HepG2 (cell line): ENCODE data around the gene GBE1. TPM values are rescaled to one million over a fixed set of nuclear protein-coding genes. Genes with fewer than 3 reads are reported as not detected.
A peak's percentile ranks its signal among the peaks of the same experiment; 100 is the strongest.

Experiments
- ATF1 ChIP-seq: IDR thresholded peaks from 2 replicates; pipeline ENCODE4 v1.6.1; 2016; ENCODE audit warnings: mild to moderate bottlenecking, control low read depth
- BRD4 ChIP-seq: sonication (generic); formaldehyde crosslinking; IDR thresholded peaks from 2 replicates; pipeline ENCODE4 v1.4.0; 2020; ENCODE audit warnings: missing genetic modification reagents
- HMGA1 ChIP-seq: sonication (generic); formaldehyde crosslinking; conservative IDR thresholded peaks from 2 replicates; pipeline ENCODE4 v1.4.0; 2020; ENCODE audit warnings: missing genetic modification reagents
- KDM6A ChIP-seq: IDR thresholded peaks from 2 replicates; pipeline ENCODE4 v1.6.1; 2016; ENCODE audit warnings: low read depth
- MYPOP ChIP-seq: sonication (generic); formaldehyde crosslinking; IDR thresholded peaks from 2 replicates; pipeline ENCODE4 v1.8.1; 2023; ENCODE audit warnings: mild to moderate bottlenecking, moderate library complexity, missing genetic modification reagents
- NFKBIZ ChIP-seq: IDR thresholded peaks from 2 replicates; pipeline ENCODE4 v1.6.1; 2018; ENCODE audit warnings: missing genetic modification reagents, missing compliant biosample characterization
- PAF1 ChIP-seq: IDR thresholded peaks from 2 replicates; pipeline ENCODE4 v1.6.1; 2016; ENCODE audit warnings: missing genetic modification reagents, missing compliant biosample characterization
- PLRG1 ChIP-seq: fragments of 450-650 bp; conservative IDR thresholded peaks from 2 replicates; pipeline ENCODE4 v1.6.1; 2016
- REST ChIP-seq, 2 experiments: IDR thresholded peaks; 2 replicates each; pipeline ENCODE4 v1.6.1; 2011 to 2012; ENCODE audit warnings: low read length in 2 of 2, borderline replicate concordance in 1 of 2, low read depth in 1 of 2, mild to moderate bottlenecking in 1 of 2, moderate library complexity in 1 of 2
- SMAD1 ChIP-seq: sonication (generic); formaldehyde crosslinking; IDR thresholded peaks from 2 replicates; pipeline ENCODE4 v1.4.0; 2020; ENCODE audit warnings: missing genetic modification reagents, low read depth, mild to moderate bottlenecking, borderline replicate concordance
- SMAD3 ChIP-seq: sonication (generic); formaldehyde crosslinking; IDR thresholded peaks from 2 replicates; pipeline ENCODE4 v1.4.0; 2020; ENCODE audit warnings: missing genetic modification reagents
- YY1 ChIP-seq: IDR thresholded peaks from 2 replicates; pipeline ENCODE4 v1.6.1; 2011; ENCODE audit warnings: low read length, low read depth, moderate library complexity, mild to moderate bottlenecking; ENCODE audit not compliant: insufficient read depth, insufficient replicate concordance
- ZBTB7A ChIP-seq: sonication (generic); formaldehyde crosslinking; IDR thresholded peaks from 2 replicates; pipeline ENCODE4 v1.8.0; 2022; ENCODE audit warnings: mild to moderate bottlenecking, missing genetic modification reagents
- ZFP37 ChIP-seq: sonication (generic); formaldehyde crosslinking; IDR thresholded peaks from 2 replicates; pipeline ENCODE4 v1.4.0; 2020; ENCODE audit warnings: missing genetic modification reagents, borderline replicate concordance
- ZFP62 ChIP-seq: sonication (generic); formaldehyde crosslinking; IDR thresholded peaks from 2 replicates; pipeline ENCODE4 v1.4.0; 2020; ENCODE audit warnings: missing genetic modification reagents
- ZNF276 ChIP-seq: sonication (generic); formaldehyde crosslinking; IDR thresholded peaks from 2 replicates; pipeline ENCODE4 v1.4.0; 2020; ENCODE audit warnings: mild to moderate bottlenecking, low read depth, missing genetic modification reagents
- ZNF335 ChIP-seq: sonication (generic); formaldehyde crosslinking; IDR thresholded peaks from 2 replicates; pipeline ENCODE4 v1.4.0; 2020; ENCODE audit warnings: missing genetic modification reagents
- ZNF496 ChIP-seq: sonication (generic); formaldehyde crosslinking; IDR thresholded peaks from 2 replicates; pipeline ENCODE4 v1.8.1; 2023; ENCODE audit warnings: mild to moderate bottlenecking, moderate library complexity, missing genetic modification reagents; ENCODE audit not compliant: insufficient replicate concordance
- ZNF569 ChIP-seq: sonication (generic); formaldehyde crosslinking; IDR thresholded peaks from 2 replicates; pipeline ENCODE4 v1.5.0; 2020; ENCODE audit warnings: mild to moderate bottlenecking, missing genetic modification reagents, moderate library complexity, borderline replicate concordance
- ZNF580 ChIP-seq: IDR thresholded peaks from 2 replicates; pipeline ENCODE4 v1.6.1; 2016; ENCODE audit warnings: low read depth, borderline replicate concordance
- ZNF782 ChIP-seq: sonication (generic); formaldehyde crosslinking; IDR thresholded peaks from 2 replicates; pipeline ENCODE4 v1.4.0; 2020; ENCODE audit warnings: missing genetic modification reagents, mild to moderate bottlenecking, borderline replicate concordance
- ZNF792 ChIP-seq: IDR thresholded peaks from 2 replicates; pipeline ENCODE4 v1.6.1; 2016
- ZNF816 ChIP-seq: sonication (generic); formaldehyde crosslinking; IDR thresholded peaks from 2 replicates; pipeline ENCODE4 v1.8.0; 2022; ENCODE audit warnings: missing genetic modification reagents, mild to moderate bottlenecking, borderline replicate concordance
- ZNF839 ChIP-seq: sonication (generic); formaldehyde crosslinking; IDR thresholded peaks from 2 replicates; pipeline ENCODE4 v1.4.0; 2020; ENCODE audit warnings: missing genetic modification reagents, mild to moderate bottlenecking, borderline replicate concordance
- ZSCAN21 ChIP-seq: sonication (generic); formaldehyde crosslinking; IDR thresholded peaks from 2 replicates; pipeline ENCODE4 v1.8.0; 2022; ENCODE audit warnings: mild to moderate bottlenecking, missing genetic modification reagents, moderate library complexity, borderline replicate concordance
- polyA plus RNA-seq, 8 experiments: library from polyadenylated mRNA; depleted of rRNA in 3 of 8; stranded (reverse) in 7 of 8; unstranded in 1 of 8; fragments of >200 nt; fragmentation: Illumina TruSeq in 4 of 8; extraction: Trizol in 4 of 8; gene quantifications; 2 replicates each; pipeline versions ENCODE4 v1.2.1 to v1.2.3, GENCODE V29; 2011 to 2016; ENCODE audit warnings: low read depth in 4 of 8, missing spikeins in 1 of 8, mixed read lengths in 1 of 8; ENCODE audit not compliant: insufficient read depth in 1 of 8
- total RNA-seq, 5 experiments: library from RNA; depleted of rRNA; stranded (reverse); fragments of >200 nt; fragmentation: Illumina TruSeq; extraction: Trizol; gene quantifications; 2 replicates each; pipeline ENCODE4 v1.2.3, GENCODE V29; 2016; ENCODE audit warnings: low read depth in 1 of 5

Gene GBE1
- total and polyA plus RNA-seq, 2 of the 13 experiments (the other 11 are each of a cell fraction or from before 2014, with no cell fraction given): 22.9 to 36.1 TPM

GRCh38 chr3:81716870-81717509, 44.5 kb downstream of the GBE1 start (continued):
- TF ChIP-seq PLRG1 (no peak), MYPOP (CRISPR knock-in tag) (peak; percentile 48; the same call in 1 of the 2 replicates), ZFP37 (CRISPR knock-in tag) (no peak), PAF1 (CRISPR knock-in tag) (no peak), ZNF792 (CRISPR knock-in tag) (peak; percentile 81; the same call in 1 of the 2 replicates), ZNF839 (CRISPR knock-in tag) (no peak), ZNF569 (CRISPR knock-in tag) (no peak), ZNF335 (CRISPR knock-in tag) (no peak), ZNF580 (0 out of 2 replicates have a peak, but pooled peaks have one; percentile 39), YY1 (no peak), ZNF816 (peak; percentile 94), SMAD3 (CRISPR knock-in tag) (peak; percentile 98), ZNF276 (no peak), ZNF782 (CRISPR knock-in tag) (no peak), ZFP62 (CRISPR knock-in tag) (no peak), ATF1 (no peak), SMAD1 (CRISPR knock-in tag) (no peak), BRD4 (CRISPR knock-in tag) (no peak), NFKBIZ (peak; percentile 89; the same call in 1 of the 2 replicates), KDM6A (peak; percentile 77), ZBTB7A (CRISPR knock-in tag) (no peak; the same call in 1 of the 2 replicates), ZNF496 (CRISPR knock-in tag) (no peak), ZSCAN21 (CRISPR knock-in tag) (peak; percentile 46; the same call in 1 of the 2 replicates), REST (IDR thresholded peaks at IDR 0.05; ENCODE audit: borderline replicate concordance in 1 of 2, low read depth in 1 of 2, low read length in 2 of 2) (peak in 1 of 2 experiments; percentile 74; a peak in 1 of 4 replicates), HMGA1 (CRISPR knock-in tag) (no peak)
